ENCODE measurements around the gene ATF6. TPM values are rescaled to one million over a fixed set of nuclear protein-coding genes. Genes with fewer than 3 reads are reported as not detected.

ATF6 gene
- total RNA-seq, 4 donors from 2014 or later, result 13.4 to 24.8 (median 17.6) TPM

DNA sequence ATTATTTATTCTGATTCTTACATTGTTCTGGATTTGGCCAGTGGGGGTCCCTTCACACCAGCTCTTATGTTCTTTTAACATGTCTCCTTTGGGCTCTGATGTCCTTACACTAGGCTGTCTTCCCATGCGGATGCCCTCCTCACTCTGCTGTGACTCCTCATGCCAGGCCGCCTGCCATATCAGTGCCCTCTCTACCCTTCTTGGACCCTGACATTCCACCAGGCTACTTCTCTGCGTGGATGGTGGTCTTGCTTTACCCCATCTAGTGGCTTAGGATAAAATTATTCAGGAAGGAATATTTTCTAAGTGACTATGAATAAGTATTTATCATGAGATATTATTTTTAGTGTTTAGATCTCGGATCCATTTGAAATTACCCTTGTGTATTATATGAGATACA lies 21.2 kb downstream of the ATF6 start:
- intact Hi-C loops (cut with DNase I), result no loop called here
- TF ChIP-seq, protein P1, sequence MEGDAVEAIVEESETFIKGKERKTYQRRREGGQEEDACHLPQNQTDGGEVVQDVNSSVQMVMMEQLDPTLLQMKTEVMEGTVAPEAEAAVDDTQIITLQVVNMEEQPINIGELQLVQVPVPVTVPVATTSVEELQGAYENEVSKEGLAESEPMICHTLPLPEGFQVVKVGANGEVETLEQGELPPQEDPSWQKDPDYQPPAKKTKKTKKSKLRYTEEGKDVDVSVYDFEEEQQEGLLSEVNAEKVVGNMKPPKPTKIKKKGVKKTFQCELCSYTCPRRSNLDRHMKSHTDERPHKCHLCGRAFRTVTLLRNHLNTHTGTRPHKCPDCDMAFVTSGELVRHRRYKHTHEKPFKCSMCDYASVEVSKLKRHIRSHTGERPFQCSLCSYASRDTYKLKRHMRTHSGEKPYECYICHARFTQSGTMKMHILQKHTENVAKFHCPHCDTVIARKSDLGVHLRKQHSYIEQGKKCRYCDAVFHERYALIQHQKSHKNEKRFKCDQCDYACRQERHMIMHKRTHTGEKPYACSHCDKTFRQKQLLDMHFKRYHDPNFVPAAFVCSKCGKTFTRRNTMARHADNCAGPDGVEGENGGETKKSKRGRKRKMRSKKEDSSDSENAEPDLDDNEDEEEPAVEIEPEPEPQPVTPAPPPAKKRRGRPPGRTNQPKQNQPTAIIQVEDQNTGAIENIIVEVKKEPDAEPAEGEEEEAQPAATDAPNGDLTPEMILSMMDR (IDR thresholded peaks at IDR 0.05), result no peak
- TF ChIP-seq POLR2A (IDR thresholded peaks at IDR 0.05), result no peak
- no peaks in the 10 kb centered on the region for H3K9me3 ChIP-seq
- no peaks in the 10 kb centered on the region for H3K27me3 ChIP-seq
- H3K36me3 ChIP-seq, result peaks cover 0 to 92% (median 13%) of the 10 kb centered on the region in 3 donors
- no peak for DNase-seq
- WGBS, 2 donors, result 86% methylated on average over 4 of the region's 4 CpGs
- H3K27ac ChIP-seq, result no peak overlapping the region
- no peak overlapping the region for H3K4me3 ChIP-seq
- no peaks in the 10 kb centered on the region for H3K4me1 ChIP-seq

DNA sequence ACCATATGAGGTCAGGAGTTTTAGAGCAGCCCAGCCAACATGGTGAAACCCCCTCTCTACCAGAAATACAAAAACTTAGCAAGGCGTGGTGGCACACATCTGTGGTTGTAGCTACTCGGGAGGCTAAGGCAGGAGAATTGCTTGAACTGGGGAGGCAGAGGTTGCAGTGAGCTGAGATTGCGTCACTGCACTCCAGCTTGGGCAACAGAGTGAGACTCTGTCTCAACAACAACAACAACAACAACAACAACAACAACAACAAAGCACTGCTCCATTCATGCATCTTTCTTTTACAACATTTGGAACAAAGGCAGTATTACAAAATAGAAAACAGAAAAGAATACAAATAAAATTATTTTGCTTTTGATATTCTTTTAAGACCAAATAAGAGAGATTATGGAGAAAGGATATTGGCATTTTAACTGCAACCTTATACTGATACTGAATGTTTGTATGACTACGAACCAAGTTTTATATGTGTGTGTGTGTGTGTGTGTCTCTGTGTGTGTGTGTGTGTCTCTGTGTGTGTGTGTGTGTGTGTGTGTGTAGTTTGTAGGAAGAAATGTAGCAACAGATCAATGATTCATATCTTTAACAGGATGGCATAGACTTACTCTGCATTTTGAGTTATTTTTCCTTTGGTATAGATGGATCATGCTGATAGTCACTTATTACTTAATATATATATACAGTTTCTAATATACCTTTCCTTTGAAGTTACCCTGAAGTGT lies 24.6 kb downstream of the ATF6 start:
- H3K27me3 ChIP-seq, result no peaks in the 10 kb centered on the region
- no peaks in the 10 kb centered on the region for H3K9me3 ChIP-seq
- intact Hi-C loops (cut with DNase I), result loop anchor here (10.0 kb wide), 1 partner anchor 244 kb away; no protein-coding TSS in a partner anchor
- no peak for TF ChIP-seq POLR2A (IDR thresholded peaks at IDR 0.05)
- TF ChIP-seq, protein P1 (IDR thresholded peaks at IDR 0.05), result no peak
- H3K4me1 ChIP-seq, result no peaks in the 10 kb centered on the region
- 96 to 100% methylated on average over 4 of the region's 4 CpGs for WGBS, 2 donors
- H3K4me3 ChIP-seq, result no peak overlapping the region
- H3K27ac ChIP-seq, result no peak overlapping the region
- peaks cover 0 to 92% (median 11%) of the 10 kb centered on the region in 3 donors for H3K36me3 ChIP-seq
- no peak for DNase-seq

DNA sequence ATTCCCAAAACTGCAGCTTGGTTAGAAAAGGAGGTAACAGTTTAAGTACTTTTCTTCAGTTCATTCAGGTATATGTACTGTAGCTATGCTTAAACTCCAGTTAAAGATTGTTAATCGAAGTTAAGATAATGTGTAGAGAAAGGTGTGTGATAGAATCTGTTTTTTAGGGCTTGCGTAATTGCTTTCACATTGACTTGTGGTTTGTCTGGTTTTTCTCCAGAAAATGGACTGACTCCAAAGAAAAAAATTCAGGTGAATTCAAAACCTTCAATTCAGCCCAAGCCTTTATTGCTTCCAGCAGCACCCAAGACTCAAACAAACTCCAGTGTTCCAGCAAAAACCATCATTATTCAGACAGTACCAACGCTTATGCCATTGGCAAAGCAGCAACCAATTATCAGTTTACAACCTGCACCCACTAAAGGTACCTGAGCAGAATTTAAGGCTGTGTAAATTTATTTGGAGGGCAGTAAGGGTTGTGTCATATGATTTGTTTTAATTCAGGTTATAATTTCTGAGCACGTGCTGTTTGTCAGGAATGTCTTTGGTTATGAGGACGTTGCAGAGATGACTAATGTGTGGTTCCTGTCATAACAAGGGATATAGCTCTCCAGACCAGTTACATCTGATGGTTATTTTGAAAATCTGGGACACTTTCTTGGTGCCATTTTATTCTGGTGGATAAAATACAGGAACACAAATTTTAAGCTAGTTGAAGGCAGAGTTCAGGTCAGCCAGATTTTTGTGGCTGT lies 26.0 kb downstream of the ATF6 start:
- Histone ChIP-seq H3K9me3 (no peaks in the 10 kb centered on the region), H3K4me3 (no peak overlapping the region), H3K27me3 (no peaks in the 10 kb centered on the region), H3K27ac (no peak overlapping the region), H3K36me3 (peaks cover 0 to 92% (median 13%) of the 10 kb centered on the region in 3 donors), H3K4me1 (no peaks in the 10 kb centered on the region)
- intact Hi-C loops (cut with DNase I), result loop anchor here (10.0 kb wide), 1 partner anchor 243 kb away; no protein-coding TSS in a partner anchor
- 72 to 81% methylated on average over 5 of the region's 5 CpGs for WGBS, 2 donors
- no peak for DNase-seq
- TF ChIP-seq, protein P1 (IDR thresholded peaks at IDR 0.05), result no peak
- no peak for TF ChIP-seq POLR2A (IDR thresholded peaks at IDR 0.05)

DNA sequence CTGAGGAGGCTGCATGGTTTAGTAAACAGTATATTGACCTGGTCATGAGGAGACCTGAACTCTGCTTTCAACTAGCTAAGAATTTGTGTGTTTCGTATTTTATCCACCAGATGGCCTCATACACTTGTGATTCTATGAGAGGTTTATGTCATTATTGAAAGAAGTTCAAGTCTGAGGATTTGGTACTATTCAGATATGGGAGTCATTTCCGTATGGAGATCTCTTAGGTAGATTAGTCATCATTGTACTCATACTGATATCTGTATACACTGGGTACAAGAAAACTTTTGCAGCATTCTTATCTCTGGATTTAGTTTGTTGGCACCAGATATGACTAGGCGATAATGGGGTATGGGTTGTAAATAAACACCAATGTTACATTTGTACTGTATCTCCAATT lies 26.6 kb downstream of the ATF6 start:
- DNase-seq, result no peak
- no peak overlapping the region for H3K4me3 ChIP-seq
- no peak for TF ChIP-seq POLR2A (IDR thresholded peaks at IDR 0.05)
- TF ChIP-seq, protein P1 (IDR thresholded peaks at IDR 0.05), result peak in 5 of 6 experiments; percentile 40 to 70 (median 53)
- no peak overlapping the region for H3K27ac ChIP-seq
- intact Hi-C loops (cut with DNase I), result loop anchor here (10.0 kb wide), 1 partner anchor 242 kb away; no protein-coding TSS in a partner anchor
- no peaks in the 10 kb centered on the region for H3K27me3 ChIP-seq
- H3K36me3 ChIP-seq, result peaks cover 0 to 92% (median 16%) of the 10 kb centered on the region in 3 donors
- WGBS, 2 donors, result 31 to 43% methylated on average over 3 of the region's 3 CpGs
- H3K9me3 ChIP-seq, result no peaks in the 10 kb centered on the region
- H3K4me1 ChIP-seq, result no peaks in the 10 kb centered on the region

DNA sequence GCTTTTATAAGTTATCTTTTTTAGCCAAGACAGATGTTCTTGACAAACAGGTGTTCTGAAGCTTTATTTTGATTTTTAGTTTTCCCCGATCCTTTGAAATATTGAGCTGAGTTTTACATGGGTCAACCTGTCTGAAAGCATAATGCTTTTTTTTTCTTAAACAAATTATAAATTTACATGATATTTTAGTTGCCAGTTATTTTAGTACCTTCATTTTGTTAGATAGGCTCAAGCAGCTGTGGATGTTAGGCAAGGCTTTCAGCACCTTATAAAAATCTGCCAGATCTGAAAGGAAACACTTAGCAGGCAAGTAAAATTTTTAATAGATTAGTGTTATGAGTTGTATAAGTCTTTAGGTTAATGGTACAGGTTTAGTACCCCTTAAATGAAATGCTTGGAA lies 33.7 kb downstream of the ATF6 start:
- Histone ChIP-seq H3K27ac (no peak overlapping the region), H3K4me1 (no peaks in the 10 kb centered on the region), H3K27me3 (no peaks in the 10 kb centered on the region), H3K9me3 (no peaks in the 10 kb centered on the region), H3K36me3 (peaks cover 0 to 88% (median 5%) of the 10 kb centered on the region in 3 donors), H3K4me3 (no peak overlapping the region)
- WGBS, 2 donors, result 88 to 96% methylated on average over 1 of the region's 1 CpG
- no peak for DNase-seq
- intact Hi-C loops (cut with DNase I), result loop anchor here (10.0 kb wide), 1 partner anchor 235 kb away; no protein-coding TSS in a partner anchor
- TF ChIP-seq, protein P1 (IDR thresholded peaks at IDR 0.05), result no peak
- TF ChIP-seq POLR2A (IDR thresholded peaks at IDR 0.05), result no peak
